Effector memory CD4-positive, alpha-beta T cell (primary cell): ENCODE data around the gene SYF2.
"Not testable (repeated sequence)": the region's sequence is repeated elsewhere in the genome, so short reads cannot be mapped to it uniquely, and the experiment has no call there.

ENCODE experiments used
- DNase-seq, 3 donors: peaks; one replicate each; pipeline ENCODE4 v3.0.0-alpha.2; 2020
- H3K27ac ChIP-seq: 2 replicates; pipeline ENCODE4 v1.7.0; 2013; ENCODE audit warnings: mild to moderate bottlenecking, low read length, moderate library complexity; ENCODE audit not compliant: insufficient read depth, poor library complexity, severe bottlenecking
- H3K27me3 ChIP-seq: replicated peaks from 2 replicates; pipeline ENCODE4 v1.7.0; 2013; ENCODE audit warnings: mild to moderate bottlenecking, low read length; ENCODE audit not compliant: insufficient read depth, control insufficient read depth, poor library complexity, severe bottlenecking
- H3K36me3 ChIP-seq: 2 replicates; pipeline ENCODE4 v1.7.0; 2013; ENCODE audit warnings: mild to moderate bottlenecking, low read length, moderate library complexity; ENCODE audit not compliant: control insufficient read depth, insufficient read depth
- H3K4me1 ChIP-seq: 2 replicates; pipeline ENCODE4 v1.7.0; 2013; ENCODE audit warnings: low read length, mild to moderate bottlenecking; ENCODE audit not compliant: control insufficient read depth, insufficient read depth, poor library complexity, severe bottlenecking
- H3K4me3 ChIP-seq: 2 replicates; pipeline ENCODE4 v1.7.0; 2013; ENCODE audit warnings: low read length, low read depth, mild to moderate bottlenecking; ENCODE audit not compliant: insufficient read depth, poor library complexity, severe bottlenecking
- H3K9me3 ChIP-seq: 2 replicates; pipeline ENCODE4 v1.7.0; 2013; ENCODE audit warnings: mild to moderate bottlenecking, low read length, moderate library complexity; ENCODE audit not compliant: control insufficient read depth
- total RNA-seq, 3 donors: gene quantifications; one replicate each; lab custom pipeline; 2026; lab: John Stamatoyannopoulos, UW

The SYF2 gene
- total RNA-seq, result 74.8 to 98.9 (median 98.2) reads per million in 3 donors

GRCh38 chr1:25232027-25232865 is at the start of gene SYF2:
TSS of gene SYF2 (minus strand) at chr1:25232502. CDS start at chr1:25232467, 35 bp downstream.
- H3K27ac ChIP-seq, result peak within 1 kb of the TSS; percentile 94
- peak; percentile 77 to 85 (median 78) for DNase-seq

DNA sequence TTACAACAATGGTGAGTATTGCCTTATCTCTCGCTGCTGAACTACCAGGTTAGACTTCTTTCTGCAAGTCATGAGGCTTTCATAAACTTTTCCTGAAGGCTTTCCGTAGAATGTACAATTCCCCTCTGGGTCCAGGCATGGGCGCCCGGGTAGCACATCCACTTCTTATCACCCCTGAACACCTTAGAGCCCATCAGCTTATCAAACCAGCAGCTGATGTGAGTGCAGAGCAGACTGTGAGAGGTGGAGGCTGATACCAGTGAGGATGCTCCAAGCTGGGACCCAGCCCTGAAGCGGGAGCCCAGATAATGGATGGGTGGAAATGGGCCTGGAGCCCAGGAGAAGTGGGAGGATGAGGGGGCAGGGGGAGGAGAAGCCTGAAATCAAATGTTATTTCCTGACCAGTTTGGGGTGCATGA is 47.4 kb upstream of the SYF2 start:
- H3K4me3 ChIP-seq, DNase-seq, H3K27ac ChIP-seq, H3K36me3 ChIP-seq, H3K4me1 ChIP-seq, H3K27me3 ChIP-seq, H3K9me3 ChIP-seq: not testable (repeated sequence)

More at GRCh38 chr1:25232027-25232865, at the start of gene SYF2:
- peaks cover 28% of the 10 kb centered on the region for H3K36me3 ChIP-seq
- H3K4me3 ChIP-seq, result peak within 1 kb of the TSS; percentile 84
- H3K4me1 ChIP-seq, result peaks cover 6% of the 10 kb centered on the region
- H3K9me3 ChIP-seq, result no peaks in the 10 kb centered on the region
- no peaks in the 10 kb centered on the region for H3K27me3 ChIP-seq

DNA sequence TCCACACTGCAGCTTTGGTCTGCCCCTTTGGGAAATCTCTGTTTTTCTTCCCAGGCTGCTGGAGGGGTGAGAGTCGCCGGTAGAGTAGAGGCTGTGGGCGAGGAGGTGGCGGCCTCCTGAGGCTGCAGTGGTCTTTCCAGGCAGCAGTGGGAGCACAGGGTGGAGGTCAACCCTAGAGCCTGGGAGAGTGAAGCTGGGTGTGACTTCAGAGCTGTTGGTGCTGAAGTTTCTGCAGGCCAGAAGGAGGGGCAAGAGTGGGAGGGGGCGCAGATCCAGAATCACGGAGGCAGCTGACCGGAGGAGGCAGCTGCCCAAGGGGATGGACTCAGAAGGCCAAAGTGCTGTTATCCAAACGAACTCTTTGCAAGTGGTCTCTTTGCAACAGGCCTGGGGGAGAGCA is 46.5 kb upstream of the SYF2 start:
- not testable (repeated sequence) for H3K27ac ChIP-seq, H3K27me3 ChIP-seq, H3K36me3 ChIP-seq, H3K4me1 ChIP-seq, H3K4me3 ChIP-seq, H3K9me3 ChIP-seq, DNase-seq

DNA sequence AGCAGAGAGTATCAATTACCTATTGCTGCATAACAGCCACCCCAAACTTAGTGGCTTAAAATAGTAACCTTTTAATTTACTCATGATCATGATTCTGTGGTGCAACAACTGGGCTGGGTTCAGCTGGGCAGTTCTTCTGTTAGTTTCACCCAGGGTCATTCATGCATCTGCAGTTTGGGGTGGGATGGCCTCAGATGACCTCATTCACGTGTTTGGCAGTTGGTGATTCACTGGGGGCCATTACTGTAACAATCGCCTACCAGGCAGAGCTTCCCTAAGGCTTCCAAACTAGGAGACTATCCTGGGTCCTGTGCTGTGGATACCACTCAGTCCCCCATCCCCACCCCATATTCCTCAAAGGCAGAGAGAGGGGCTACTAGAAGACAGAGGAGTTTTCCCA is 46.1 kb upstream of the SYF2 start:
- not testable (repeated sequence) for H3K27ac ChIP-seq, H3K4me1 ChIP-seq, H3K4me3 ChIP-seq

GRCh38 chr1:25277295-25277694 is 45.0 kb upstream of the SYF2 start:
- DNase-seq, H3K36me3 ChIP-seq, H3K4me3 ChIP-seq, H3K27ac ChIP-seq, H3K4me1 ChIP-seq, H3K9me3 ChIP-seq, H3K27me3 ChIP-seq: not testable (repeated sequence)

More for the DNA sequence above, 46.1 kb upstream of the SYF2 start:
- H3K27me3 ChIP-seq, DNase-seq, H3K9me3 ChIP-seq, H3K36me3 ChIP-seq: not testable (repeated sequence)

DNA sequence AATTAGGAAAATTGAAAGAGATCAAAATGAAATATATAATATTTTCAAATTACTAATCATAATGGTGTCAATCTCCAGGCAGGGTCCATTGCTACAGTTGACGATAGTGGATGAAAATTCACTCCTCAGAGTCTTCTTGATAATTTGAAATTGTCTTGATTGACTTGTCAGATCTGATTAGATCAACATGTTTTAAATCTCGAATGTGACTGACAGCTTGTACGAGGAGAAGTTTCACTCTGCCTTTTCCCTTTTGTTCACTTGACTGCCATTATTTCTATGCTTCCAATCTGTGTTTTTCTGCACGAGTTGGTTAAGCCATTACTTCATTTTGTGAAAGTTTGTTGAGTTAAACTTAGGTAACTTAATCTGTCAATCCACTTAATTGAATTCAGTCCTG is 43.3 kb upstream of the SYF2 start:
- H3K4me1 ChIP-seq, H3K36me3 ChIP-seq, H3K9me3 ChIP-seq, H3K27ac ChIP-seq, H3K4me3 ChIP-seq, H3K27me3 ChIP-seq, DNase-seq: not testable (repeated sequence)

DNA sequence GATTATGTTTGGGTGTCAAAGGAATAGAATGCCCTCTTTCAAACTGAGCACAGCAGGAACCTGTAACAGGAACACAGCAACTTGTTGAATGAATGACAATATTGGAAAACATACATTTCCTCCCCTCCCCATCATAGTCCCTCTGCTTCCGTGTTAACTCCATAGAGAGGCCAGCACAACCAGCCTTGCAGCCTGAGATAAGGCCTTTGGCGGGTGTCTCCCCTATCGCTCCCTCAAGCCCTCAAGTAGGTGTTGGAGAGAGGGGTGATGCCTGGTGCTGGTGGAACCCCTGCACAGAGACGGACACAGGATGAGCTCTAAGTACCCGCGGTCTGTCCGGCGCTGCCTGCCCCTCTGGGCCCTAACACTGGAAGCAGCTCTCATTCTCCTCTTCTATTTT is 39.9 kb upstream of the SYF2 start, which contains the start of gene RHD:
RHD (plus strand) TSS at position 272 of the 400 bp plus-strand sequence; CDS start at position 311, 39 bp downstream.
- H3K9me3 ChIP-seq, H3K27ac ChIP-seq, H3K4me3 ChIP-seq, DNase-seq, H3K36me3 ChIP-seq, H3K27me3 ChIP-seq, H3K4me1 ChIP-seq: not testable (repeated sequence)

DNA sequence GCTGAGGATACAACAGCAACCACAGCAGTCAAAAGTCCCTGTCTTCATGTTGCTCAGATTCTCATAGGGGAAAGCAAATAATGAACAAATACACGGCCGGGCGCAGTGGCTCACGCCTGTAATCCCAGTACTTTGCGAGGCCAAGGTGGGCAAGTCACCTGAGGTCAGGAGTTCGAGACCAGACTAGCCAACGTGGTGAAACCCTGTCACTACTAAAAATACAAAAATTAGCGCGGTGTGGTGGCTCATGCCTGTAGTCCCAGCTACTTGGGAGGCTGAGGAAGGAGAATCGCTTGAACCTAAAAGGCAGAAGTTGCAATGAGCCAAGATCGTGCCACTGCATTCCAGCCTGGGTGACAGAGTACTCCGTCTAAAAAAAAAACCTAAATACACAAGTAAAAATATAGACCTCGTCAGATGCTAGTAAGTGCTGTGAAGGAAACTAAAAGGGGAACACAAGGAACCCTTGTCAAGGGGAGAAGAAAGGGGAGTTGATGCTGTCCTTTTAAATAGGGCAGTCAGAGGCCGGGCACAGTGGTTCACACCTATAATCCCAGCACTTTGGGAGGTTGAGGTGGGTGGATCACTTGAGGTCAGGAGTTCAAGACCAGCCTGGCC is 36.0 kb upstream of the SYF2 start:
- peak overlapping the region; percentile 72 for H3K27ac ChIP-seq
- not testable (repeated sequence) for H3K36me3 ChIP-seq, H3K4me3 ChIP-seq, H3K27me3 ChIP-seq, DNase-seq, H3K4me1 ChIP-seq, H3K9me3 ChIP-seq

DNA sequence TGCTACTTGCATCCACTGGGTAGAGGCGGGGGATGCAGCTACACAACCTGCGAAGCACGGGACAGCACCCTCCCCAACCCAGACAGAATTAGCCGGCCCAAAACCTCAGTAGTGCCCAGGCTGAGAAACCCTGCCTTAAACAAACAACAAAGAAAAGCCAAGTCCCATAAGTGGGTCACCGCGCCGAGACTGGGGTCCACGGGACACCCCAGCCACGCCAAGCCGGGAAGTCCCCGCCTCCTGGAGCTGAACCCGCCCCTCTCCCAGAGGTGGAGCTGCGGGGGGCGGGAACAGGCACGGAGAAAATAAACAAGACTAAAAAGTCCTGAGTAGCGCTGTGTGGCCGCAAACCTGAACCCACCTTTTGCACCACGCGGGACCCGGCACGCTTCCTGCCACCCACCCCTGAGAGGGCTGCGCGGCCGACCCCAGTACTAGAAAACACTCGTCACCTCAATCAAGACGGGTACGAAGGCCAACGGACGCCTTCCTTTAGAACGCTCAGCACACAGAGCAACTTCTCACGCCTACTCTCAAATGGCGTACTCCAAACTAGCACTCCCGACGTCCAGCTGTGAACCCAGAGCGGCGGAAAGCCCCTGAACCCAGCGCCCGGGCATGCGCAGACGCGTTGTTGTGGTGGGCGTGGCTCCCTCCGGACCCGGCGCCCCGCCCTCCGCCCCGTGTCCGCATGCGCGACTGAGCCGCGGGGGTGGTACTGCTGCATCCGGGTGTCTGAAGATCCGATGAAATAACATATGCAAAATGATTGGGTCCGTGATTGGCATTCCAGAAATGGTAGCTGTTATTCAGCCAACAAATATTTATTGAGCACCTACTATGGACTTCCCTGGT is 35.2 kb upstream of the SYF2 start:
- DNase-seq, result peak; percentile 88 to 90 (median 90)
- Histone ChIP-seq H3K27ac (peak overlapping the region; percentile 72), H3K4me3 (peak overlapping the region; percentile 12)
- not testable (repeated sequence) for H3K36me3 ChIP-seq, H3K4me1 ChIP-seq, H3K9me3 ChIP-seq, H3K27me3 ChIP-seq
